IMR-90 (cell line): Measurements from ENCODE around the gene ARMC6. TPM values are rescaled to one million over a fixed set of nuclear protein-coding genes. Genes with fewer than 3 reads are reported as not detected.

Source experiments
- ATAC-seq: fragments of 200-7000 bp; cut with Tn5 transposase; 2 replicates; pipeline ENCODE4 v1.9.1; 2020; ENCODE audit warnings: low read depth, mild to moderate bottlenecking, moderate library complexity
- BruUV-seq: library from RNA; stranded (reverse); fragments of 400-500 nt; replicated peaks from 2 replicates; lab custom pipeline; 2021; lab: Mats Ljungman, UMichigan
- CTCF ChIA-PET: fragments of 300-600 bp; formaldehyde crosslinking; extraction: SDS; loops from one replicate; lab custom pipeline; 2021; ENCODE audit warnings: antibody characterized with exemption; lab: Yijun Ruan, JAX
- POLR2A ChIA-PET: fragments of 300-600 bp; sonication (Branson Sonifier 250); formaldehyde crosslinking; loops from one replicate; lab custom pipeline; 2022; ENCODE audit warnings: antibody characterized with exemption; ENCODE audit not compliant: unreplicated experiment; lab: Charles Lee
- DNase-seq: peaks from one replicate; pipeline ENCODE4 v3.0.0; 2013
- H2AFZ ChIP-seq: replicated peaks from 2 replicates; pipeline ENCODE3; 2013; ENCODE audit warnings: low read length, mild to moderate bottlenecking; ENCODE audit not compliant: poor library complexity
- H2AK5ac ChIP-seq: 2 replicates; pipeline ENCODE4 v1.6.1; 2013; ENCODE audit warnings: low read depth, low read length, inconsistent platforms
- H2AK9ac ChIP-seq: replicated peaks from 2 replicates; pipeline ENCODE3; 2013; ENCODE audit warnings: mild to moderate bottlenecking, low read depth, low read length, moderate library complexity; ENCODE audit not compliant: poor library complexity
- H2BK120ac ChIP-seq: 2 replicates; pipeline ENCODE4 v1.6.1; 2013; ENCODE audit warnings: low read depth, low read length, inconsistent platforms
- H2BK15ac ChIP-seq: 3 replicates; pipeline ENCODE4 v1.6.1; 2013; ENCODE audit warnings: low read depth, low read length, inconsistent platforms
- H2BK20ac ChIP-seq: 2 replicates; pipeline ENCODE4 v1.6.1; 2013; ENCODE audit warnings: low read depth, mild to moderate bottlenecking, inconsistent platforms, low read length, moderate library complexity
- H2BK5ac ChIP-seq: 2 replicates; pipeline ENCODE4 v1.6.1; 2013; ENCODE audit warnings: mild to moderate bottlenecking, low read depth, low read length, inconsistent platforms; ENCODE audit not compliant: poor library complexity, severe bottlenecking
- H3K14ac ChIP-seq: replicated peaks from 2 replicates; pipeline ENCODE4 v1.6.1; 2013; ENCODE audit warnings: low read depth, low read length, inconsistent platforms
- H3K18ac ChIP-seq: 2 replicates; pipeline ENCODE4 v1.6.1; 2013; ENCODE audit warnings: low read depth, low read length, control low read depth
- H3K23ac ChIP-seq: 2 replicates; pipeline ENCODE4 v1.6.1; 2013; ENCODE audit warnings: low read depth, low read length, inconsistent platforms
- H3K27ac ChIP-seq: 2 replicates; pipeline ENCODE4 v1.5.1; 2013; ENCODE audit warnings: mild to moderate bottlenecking, control low read depth, low read length; ENCODE audit not compliant: insufficient read depth
- H3K27me3 ChIP-seq: 2 replicates; pipeline ENCODE4 v1.6.1; 2013; ENCODE audit warnings: low read length; ENCODE audit not compliant: control insufficient read depth, insufficient read depth
- H3K36me3 ChIP-seq: 2 replicates; pipeline ENCODE4 v1.6.1; 2013; ENCODE audit warnings: low read length, mixed read lengths; ENCODE audit not compliant: control insufficient read depth, insufficient read depth
- H3K4ac ChIP-seq: 2 replicates; pipeline ENCODE4 v1.6.1; 2013; ENCODE audit warnings: low read depth, low read length, inconsistent platforms
- H3K4me1 ChIP-seq: 2 replicates; pipeline ENCODE4 v1.6.1; 2013; ENCODE audit warnings: low read length, mixed read lengths; ENCODE audit not compliant: control insufficient read depth, insufficient read depth
- H3K4me2 ChIP-seq: 2 replicates; pipeline ENCODE4 v1.6.1; 2013; ENCODE audit warnings: low read depth, mild to moderate bottlenecking, control low read depth, low read length, moderate library complexity
- H3K4me3 ChIP-seq: 2 replicates; pipeline ENCODE4 v1.5.1; 2013; ENCODE audit warnings: low read depth, mild to moderate bottlenecking, control low read depth, low read length, moderate library complexity; ENCODE audit not compliant: insufficient read depth
- H3K56ac ChIP-seq: 2 replicates; pipeline ENCODE4 v1.6.1; 2013; ENCODE audit warnings: low read length, inconsistent platforms; ENCODE audit not compliant: insufficient read depth; ENCODE audit errors: extremely low read depth
- H3K79me1 ChIP-seq, 2 experiments: 2 replicates each; pipeline ENCODE4 v1.6.1; 2013; ENCODE audit warnings: low read length in 2 of 2, inconsistent platforms in 1 of 2, low read depth in 1 of 2
- H3K9ac ChIP-seq: 2 replicates; pipeline ENCODE4 v1.6.1; 2013; ENCODE audit warnings: low read depth, low read length, control low read depth
- H3K9me1 ChIP-seq: 2 replicates; pipeline ENCODE4 v1.6.1; 2013; ENCODE audit warnings: low read length, inconsistent platforms; ENCODE audit not compliant: insufficient read depth
- H3K9me3 ChIP-seq: 2 replicates; pipeline ENCODE4 v1.6.1; 2013; ENCODE audit warnings: low read length; ENCODE audit not compliant: control insufficient read depth, insufficient read depth
- H4K20me1 ChIP-seq: 2 replicates; pipeline ENCODE4 v1.6.1; 2013; ENCODE audit warnings: low read length, inconsistent platforms; ENCODE audit not compliant: insufficient read depth
- H4K5ac ChIP-seq: 2 replicates; pipeline ENCODE4 v1.6.1; 2013; ENCODE audit warnings: mild to moderate bottlenecking, low read depth, low read length, control low read depth
- H4K8ac ChIP-seq, 2 experiments: 2 replicates each; pipeline ENCODE4 v1.6.1; 2013; ENCODE audit warnings: low read depth in 2 of 2, low read length in 2 of 2, control low read depth in 1 of 2, inconsistent platforms in 1 of 2
- H4K91ac ChIP-seq: 2 replicates; pipeline ENCODE4 v1.6.1; 2013; ENCODE audit warnings: low read depth, low read length, inconsistent platforms; ENCODE audit not compliant: insufficient read depth
- CEBPB ChIP-seq: IDR thresholded peaks from 2 replicates; pipeline ENCODE4 v1.6.1; 2012; ENCODE audit warnings: low read depth, low read length, improper control_type of control experiment
- WGBS, 2 experiments: methylation state at CpG; one replicate each; pipeline versions ENCODE4 v1.1.5 to v1.1.7; 2013; ENCODE audit warnings: missing lambda C conversion rate in 2 of 2; ENCODE audit not compliant: insufficient read length in 1 of 2; ENCODE audit errors: extremely low coverage in 2 of 2; 5-methylcytosine and 5-hydroxymethylcytosine counted together
- dilution Hi-C: fragments of 300-500 bp; cut with HindIII; formaldehyde crosslinking; loops from one replicate; pipeline ENCODE4 v1.14.3; 2018; ENCODE audit warnings: low sequenced_read_pairs; ENCODE audit not compliant: unreplicated experiment
- in situ Hi-C: fragments of 300-500 bp; cut with MboI; formaldehyde crosslinking; loops from 3 replicates; pipeline ENCODE4 v1.14.3; 2019; ENCODE audit warnings: low sequenced_read_pairs, inconsistent platforms, mixed read lengths
- intact Hi-C: fragments of 100-400 bp; cut with micrococcal nuclease; formaldehyde crosslinking; loops from 2 replicates; pipeline ENCODE4 v1.10.0; 2022
- polyA plus RNA-seq, 3 experiments: library from polyadenylated mRNA; depleted of rRNA; stranded (reverse); fragments of >200 nt; gene quantifications; 2 replicates each; pipeline ENCODE4 v1.2.3, GENCODE V29; 2012; ENCODE audit warnings: low replicate concordance in 1 of 3
- total RNA-seq: library from RNA; depleted of rRNA; stranded (reverse); fragments of >200 nt; gene quantifications from 2 replicates; pipeline ENCODE4 v1.2.3, GENCODE V29; 2012

The ARMC6 gene
- total and polyA plus RNA-seq, 2 of the 4 experiments (the other 2 are of a cell fraction): 41.5 to 52.7 TPM

DNA sequence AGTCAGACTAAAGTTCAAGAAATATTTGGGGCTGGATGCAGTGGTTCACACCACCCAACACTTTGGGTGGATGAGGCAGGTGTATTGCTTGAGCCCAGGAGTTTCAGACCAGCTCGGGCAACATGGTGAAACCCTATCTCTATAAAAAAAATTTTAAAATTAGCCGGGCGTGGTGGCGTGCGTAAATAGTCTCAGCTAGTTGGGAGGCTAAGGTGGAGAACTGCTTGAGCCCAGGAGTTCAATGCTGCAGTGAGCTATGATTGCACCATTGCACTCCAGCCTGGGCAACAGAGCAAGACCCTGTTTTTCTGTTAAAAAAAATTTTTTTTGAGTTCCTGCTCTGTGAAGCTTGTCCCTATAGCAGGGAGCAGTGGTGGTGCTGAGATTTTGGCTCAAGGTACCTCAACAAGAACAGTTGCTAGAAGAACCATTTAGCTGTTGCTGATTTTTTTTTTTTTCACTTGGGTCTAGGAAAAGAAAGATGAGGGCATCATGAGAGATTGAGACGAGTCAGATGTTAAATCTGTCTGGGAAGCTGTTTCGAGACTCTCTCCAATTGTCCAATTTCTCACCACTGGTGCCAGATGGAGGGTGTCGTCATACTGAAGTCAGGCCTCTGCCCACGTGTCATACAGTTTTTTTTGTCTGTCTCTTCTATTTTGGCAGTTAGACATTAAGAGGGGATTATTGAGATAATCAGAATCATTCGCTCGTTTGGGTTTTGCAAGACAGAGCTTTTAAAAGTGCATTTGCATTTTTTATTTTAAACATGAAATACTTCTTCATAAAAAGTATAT lies 34.1 kb downstream of the ARMC6 start:
- Histone ChIP-seq H3K9me1 (peaks cover 8% of the 10 kb centered on the region), H2BK20ac (no peak overlapping the region), H3K18ac (no peak overlapping the region), H4K20me1 (peaks cover 2% of the 10 kb centered on the region; the same call in 1 of the 2 replicates), H3K9ac (no peak overlapping the region), H3K27ac (no peak overlapping the region), H4K91ac (no peak overlapping the region), H3K36me3 (no peaks in the 10 kb centered on the region), H4K5ac (no peak overlapping the region), H3K9me3 (no peaks in the 10 kb centered on the region), H2AK5ac (no peak overlapping the region), H3K23ac (no peak overlapping the region), H3K56ac (no peak overlapping the region), H3K4me1 (peaks cover 8% of the 10 kb centered on the region), H2BK5ac (no peak overlapping the region), H4K8ac (no peak overlapping the region), H2BK120ac (no peak overlapping the region), H3K4me3 (no peak overlapping the region), H3K4ac (no peak overlapping the region), H3K4me2 (no peak overlapping the region), H2AFZ (no peak overlapping the region), H2BK15ac (no peak overlapping the region), H3K79me1 (peaks cover 11 to 31% of the 10 kb centered on the region in 2 experiments; a peak in 3 of 4 replicates), H3K27me3 (no peaks in the 10 kb centered on the region), H3K14ac (no peak overlapping the region), H2AK9ac (no peak overlapping the region)
- in situ Hi-C loops (no loop called here), dilution Hi-C loops (no loop called here), intact Hi-C loops (loop anchor here (10.0 kb wide), 1 partner anchor 107 kb away; the partner anchor contains the start of gene MEF2B)
- DNase-seq (no peak), ATAC-seq (no peak)
- CTCF ChIA-PET: no interaction called here
- no CpG with 5 or more reads among the region's 11 CpGs for WGBS, 2 experiments
- TF ChIP-seq CEBPB: no peak
- BruUV-seq: no TSS peak
- POLR2A ChIA-PET: no interaction called here
